ENCODE results near the gene IQGAP2.
"Not testable (repeated sequence)": the region's sequence is repeated elsewhere in the genome, so short reads cannot be mapped to it uniquely, and the experiment has no call there.

The IQGAP2 gene

DNA sequence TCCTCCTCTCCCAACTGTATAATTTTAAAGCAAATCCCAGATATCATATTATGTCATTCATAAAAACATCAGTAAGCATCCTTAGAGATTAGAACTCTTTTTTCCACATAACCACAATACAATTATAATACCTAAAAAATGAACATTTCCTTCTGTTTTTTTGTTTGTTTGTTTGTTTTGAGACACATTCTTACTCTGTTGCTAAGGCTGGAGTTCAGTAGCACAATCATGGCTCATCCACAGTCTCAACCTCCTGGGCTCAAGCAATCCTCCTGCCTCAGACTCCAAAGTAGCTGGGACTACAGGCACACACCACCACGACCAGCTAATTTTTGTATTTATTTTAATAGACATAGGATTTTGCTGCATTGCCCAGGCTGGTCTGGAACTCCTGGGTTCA lies 320.8 kb downstream of the IQGAP2 start:
- no peak for DNase-seq

- no peak for DNase-seq
Measured at GRCh38 chr5:76724871-76725270, 321.8 kb downstream of the IQGAP2 start.

- no peak for DNase-seq
Measured at GRCh38 chr5:76728965-76729364, 325.9 kb downstream of the IQGAP2 start.

- no peak for DNase-seq
Measured at GRCh38 chr5:76729373-76730290, 326.5 kb downstream of the IQGAP2 start.

DNA sequence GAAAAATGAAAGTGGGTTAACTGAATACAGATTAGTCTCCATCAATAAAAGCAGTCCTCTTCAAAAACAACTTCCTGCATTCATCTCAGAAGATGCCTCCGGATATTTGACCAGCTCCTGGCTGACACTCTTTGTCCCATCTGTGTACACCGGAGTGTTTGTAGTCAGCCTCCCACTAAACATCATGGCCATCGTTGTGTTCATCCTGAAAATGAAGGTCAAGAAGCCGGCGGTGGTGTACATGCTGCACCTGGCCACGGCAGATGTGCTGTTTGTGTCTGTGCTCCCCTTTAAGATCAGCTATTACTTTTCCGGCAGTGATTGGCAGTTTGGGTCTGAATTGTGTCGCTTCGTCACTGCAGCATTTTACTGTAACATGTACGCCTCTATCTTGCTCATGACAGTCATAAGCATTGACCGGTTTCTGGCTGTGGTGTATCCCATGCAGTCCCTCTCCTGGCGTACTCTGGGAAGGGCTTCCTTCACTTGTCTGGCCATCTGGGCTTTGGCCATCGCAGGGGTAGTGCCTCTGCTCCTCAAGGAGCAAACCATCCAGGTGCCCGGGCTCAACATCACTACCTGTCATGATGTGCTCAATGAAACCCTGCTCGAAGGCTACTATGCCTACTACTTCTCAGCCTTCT lies 329.4 kb downstream of the IQGAP2 start:
- DNase-seq: peak; percentile 42

DNA sequence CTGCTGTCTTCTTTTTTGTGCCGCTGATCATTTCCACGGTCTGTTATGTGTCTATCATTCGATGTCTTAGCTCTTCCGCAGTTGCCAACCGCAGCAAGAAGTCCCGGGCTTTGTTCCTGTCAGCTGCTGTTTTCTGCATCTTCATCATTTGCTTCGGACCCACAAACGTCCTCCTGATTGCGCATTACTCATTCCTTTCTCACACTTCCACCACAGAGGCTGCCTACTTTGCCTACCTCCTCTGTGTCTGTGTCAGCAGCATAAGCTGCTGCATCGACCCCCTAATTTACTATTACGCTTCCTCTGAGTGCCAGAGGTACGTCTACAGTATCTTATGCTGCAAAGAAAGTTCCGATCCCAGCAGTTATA lies 329.9 kb downstream of the IQGAP2 start:
- DNase-seq: peak; percentile 92

- DNase-seq: peak; percentile 15
Measured at GRCh38 chr5:76735762-76736545, 332.9 kb downstream of the IQGAP2 start.

DNA sequence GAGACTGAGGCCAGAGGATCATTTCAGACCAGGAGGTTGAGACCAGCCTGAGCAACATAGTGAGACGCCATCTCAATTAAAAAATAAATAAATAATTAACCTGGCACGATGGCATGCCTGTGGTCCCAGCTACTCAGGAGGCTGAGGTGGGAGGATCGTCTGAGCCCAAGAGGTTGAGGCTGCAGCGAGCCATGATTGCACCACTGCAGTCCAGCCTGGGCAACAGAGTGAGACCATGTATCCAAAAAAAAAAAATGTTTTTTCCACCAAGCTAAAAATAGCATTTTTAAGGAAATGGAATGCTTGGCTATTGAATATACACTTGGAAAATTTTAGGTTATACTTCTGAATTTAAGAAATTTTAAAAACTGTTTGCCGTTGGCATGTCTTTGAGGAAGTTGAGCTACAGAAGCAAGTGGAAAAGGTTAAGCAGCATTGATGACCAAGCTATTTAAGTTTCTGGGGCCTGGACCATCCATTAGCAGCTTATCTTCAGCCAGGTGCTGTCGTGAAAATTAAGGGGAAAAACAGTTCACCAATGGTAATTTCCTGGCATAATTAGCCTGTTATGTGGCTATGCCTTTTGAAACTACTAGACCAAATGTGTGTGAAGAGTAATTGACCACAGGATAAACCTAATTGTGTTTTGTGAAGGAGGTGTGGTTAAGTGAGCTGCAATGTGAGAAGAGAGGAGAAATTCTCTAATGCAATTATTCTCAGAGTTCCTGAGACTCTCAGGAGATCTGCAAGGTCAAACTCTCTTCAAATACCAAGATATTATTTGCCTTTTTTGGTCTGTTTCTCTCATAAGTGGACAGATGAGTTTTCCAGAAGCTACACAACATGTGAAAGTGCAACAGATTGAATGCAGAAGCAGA lies 333.8 kb downstream of the IQGAP2 start:
- DNase-seq: peak; percentile 57

DNA sequence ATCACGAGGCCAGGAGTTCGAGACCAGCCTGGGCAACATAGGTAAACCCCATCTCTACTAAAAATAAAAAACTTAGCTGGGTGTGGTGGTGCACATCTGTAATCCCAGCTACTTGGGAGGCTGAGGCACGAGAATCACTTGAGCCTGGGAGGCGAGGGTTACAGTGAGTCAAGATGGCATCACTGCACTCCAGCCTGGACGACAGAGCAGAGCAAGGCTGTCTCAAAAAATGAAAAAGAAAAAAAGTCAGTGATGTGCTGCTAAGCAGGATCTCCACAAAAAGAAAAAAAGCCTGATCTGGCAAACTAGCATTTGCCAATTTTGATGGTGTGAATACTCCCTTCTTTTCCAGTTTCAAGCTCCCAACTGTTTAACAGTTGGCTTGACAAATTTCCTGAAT lies 334.8 kb downstream of the IQGAP2 start:
- DNase-seq: no peak

- not testable (repeated sequence) for DNase-seq
Measured at GRCh38 chr5:76741506-76741905, 338.4 kb downstream of the IQGAP2 start.

DNA sequence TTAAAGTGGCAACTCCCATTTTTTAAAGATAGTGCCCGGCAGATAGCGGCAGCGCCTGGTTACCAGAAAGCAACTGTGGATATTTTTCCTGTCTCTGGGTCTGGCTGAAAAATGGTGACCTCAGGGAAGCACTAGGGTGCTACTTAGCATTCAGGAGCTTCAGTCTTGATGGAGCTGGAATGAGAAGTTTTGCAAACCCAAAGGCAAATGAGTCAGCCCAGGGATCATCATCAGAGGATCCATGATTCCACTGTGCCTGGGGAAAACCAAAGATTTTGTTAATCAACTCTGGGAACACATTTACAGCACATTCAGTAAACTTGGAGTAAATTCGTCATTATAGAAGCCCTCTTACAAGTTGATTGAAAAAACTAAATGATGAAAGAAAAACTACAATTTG lies 339.5 kb downstream of the IQGAP2 start:
- DNase-seq: no peak

DNA sequence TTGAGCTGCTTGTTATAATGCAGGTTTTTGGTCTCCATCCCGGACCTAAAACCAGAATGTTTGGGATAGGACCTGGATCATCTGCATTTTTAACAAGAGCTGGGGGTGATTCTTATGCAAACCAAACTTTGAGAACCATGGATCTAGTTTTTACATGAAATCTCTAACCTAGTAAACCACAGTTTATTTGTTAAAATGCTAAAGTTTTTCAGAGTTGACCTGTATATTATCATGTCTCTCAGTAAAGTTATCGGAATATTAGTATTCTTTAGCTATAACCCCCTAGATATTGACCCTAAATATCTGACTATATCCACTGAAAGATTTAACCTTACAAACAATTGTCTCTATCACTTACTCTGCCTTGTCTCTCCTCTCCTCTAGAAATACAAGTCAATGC lies 341.5 kb downstream of the IQGAP2 start:
- DNase-seq: no peak

GRCh38 chr5:76745670-76746069 lies 342.6 kb downstream of the IQGAP2 start:
- DNase-seq: no peak

DNA sequence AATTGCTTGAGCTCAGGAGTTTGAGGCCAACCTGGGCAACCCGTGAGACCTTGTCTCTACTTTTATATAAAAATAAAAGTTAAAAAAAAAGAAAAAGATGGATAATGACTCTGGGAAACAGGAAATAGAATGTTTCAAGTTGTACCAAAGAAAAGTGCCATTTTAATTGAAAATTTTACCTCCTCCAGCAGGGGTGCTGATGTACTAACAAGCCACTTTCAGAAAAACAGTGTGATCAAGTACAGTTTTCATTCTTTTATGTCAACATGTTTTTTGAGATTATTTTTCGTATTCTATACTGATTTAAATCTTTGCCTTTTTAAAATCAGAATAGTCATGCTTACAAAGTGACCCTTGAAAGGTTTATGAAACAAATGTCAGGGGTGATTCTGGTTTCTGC lies 343.6 kb downstream of the IQGAP2 start:
- no peak for DNase-seq

DNA sequence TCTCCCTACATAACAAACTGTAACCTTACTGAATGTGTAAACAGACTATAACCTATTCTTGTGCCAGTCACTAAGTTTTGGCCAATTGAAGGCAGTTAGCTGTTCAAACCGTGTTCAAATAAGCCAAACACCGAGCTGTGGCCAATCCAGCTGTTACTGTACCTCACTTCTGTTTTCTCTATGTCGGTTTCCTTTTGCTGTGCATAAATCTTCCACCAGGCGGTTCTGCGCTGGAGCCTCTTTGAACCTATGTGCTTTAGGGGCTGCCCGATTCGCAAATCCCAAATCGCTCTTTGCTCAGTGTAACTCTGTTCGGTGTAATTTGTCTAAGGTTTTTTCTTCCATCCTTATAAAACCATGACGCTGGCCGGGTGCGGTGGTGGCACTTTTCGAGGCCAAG lies 344.6 kb downstream of the IQGAP2 start:
- no peak for DNase-seq

- DNase-seq: no peak
Measured at GRCh38 chr5:76751291-76751690, 348.2 kb downstream of the IQGAP2 start.

- no peak for DNase-seq
Measured at GRCh38 chr5:76754668-76755078, 351.6 kb downstream of the IQGAP2 start.

DNA sequence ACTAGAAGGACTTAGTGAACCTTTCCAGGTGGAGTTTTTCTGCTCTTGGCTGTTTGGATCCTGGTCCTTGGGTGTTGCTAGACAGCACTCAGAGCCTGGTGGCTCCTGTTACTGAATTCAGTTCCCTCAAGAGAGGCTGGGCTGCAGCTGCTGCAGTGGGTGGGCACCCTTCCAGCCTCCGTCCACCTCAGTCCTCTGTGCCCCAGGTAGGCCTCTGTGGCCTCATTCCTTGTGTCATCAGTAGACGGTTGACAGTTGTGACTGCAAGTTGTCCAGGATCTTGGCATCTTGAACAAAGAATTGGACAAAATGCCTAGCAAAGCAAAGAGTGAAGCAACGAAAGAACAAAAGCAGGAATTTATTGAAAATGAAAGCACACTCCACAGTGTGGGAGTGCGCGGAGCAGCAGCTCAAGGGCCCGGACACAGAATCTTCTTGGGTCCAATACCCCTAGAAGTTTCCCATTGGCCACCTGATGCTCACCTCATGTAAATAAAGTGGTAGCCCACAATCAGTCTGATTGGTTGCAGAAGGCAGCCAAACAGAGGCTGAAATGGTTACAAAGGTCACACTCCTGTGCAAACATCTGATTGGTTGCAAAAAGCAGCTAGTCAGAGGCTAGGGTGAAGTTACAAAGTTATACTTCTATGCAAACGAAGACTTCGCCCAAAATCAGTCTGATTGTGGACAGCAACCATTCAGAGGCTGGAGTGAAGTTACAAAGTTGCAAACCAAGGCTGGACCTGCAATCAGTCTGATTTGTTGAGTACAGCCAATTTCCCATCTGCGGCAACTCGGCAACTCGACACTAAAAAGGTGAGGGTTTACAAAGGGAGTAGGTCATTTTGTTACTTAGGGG lies 352.9 kb downstream of the IQGAP2 start:
- DNase-seq: no peak

- DNase-seq: no peak
Measured at GRCh38 chr5:76757049-76757448, 354.0 kb downstream of the IQGAP2 start.

Measured in activated CD4-positive, alpha-beta T cell treated with anti-CD3 and anti-CD28 coated beads, Interleukin-2, Interleukin-6, amounts not matched to agents 100 ng/mL and 50 ng/mL, durations not matched to agents 16 hours and 8 hours (primary cell).